GM21825 (cell line): ENCODE data around the gene USP7.

Experiments
- ATAC-seq: cut with Tn5 transposase; IDR thresholded peaks from one replicate; pipeline ENCODE4 v1.9.1; 2021; ENCODE audit warnings: mild to moderate bottlenecking, moderate library complexity; ENCODE audit not compliant: unreplicated experiment

Gene USP7

DNA sequence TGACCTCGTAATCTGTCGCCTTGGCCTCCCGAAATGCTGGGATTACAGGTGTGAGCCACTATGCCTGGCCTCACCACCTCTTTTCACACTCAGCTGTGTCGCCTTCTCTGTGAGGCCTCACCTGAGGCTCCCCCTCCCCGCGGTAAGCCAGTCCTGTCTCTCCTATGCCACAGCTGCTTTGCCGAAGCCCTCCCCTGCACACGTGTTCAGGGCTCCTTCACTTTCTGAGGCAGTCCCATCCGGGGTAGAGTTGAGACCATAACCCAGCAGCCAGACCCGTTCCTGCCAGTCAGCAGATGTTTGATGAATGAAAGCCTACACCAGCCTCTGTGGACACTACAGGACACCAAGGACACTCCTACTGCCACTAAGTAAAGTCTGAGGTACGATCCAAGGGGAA is 10.6 kb downstream of the USP7 start:
- no peak for ATAC-seq

GRCh38 chr16:8952281-8952751 is 11.4 kb downstream of the USP7 start:
- ATAC-seq: no peak

- no peak for ATAC-seq
These were observed 12.0 kb downstream of the USP7 start for GRCh38 chr16:8951447-8952280.

DNA sequence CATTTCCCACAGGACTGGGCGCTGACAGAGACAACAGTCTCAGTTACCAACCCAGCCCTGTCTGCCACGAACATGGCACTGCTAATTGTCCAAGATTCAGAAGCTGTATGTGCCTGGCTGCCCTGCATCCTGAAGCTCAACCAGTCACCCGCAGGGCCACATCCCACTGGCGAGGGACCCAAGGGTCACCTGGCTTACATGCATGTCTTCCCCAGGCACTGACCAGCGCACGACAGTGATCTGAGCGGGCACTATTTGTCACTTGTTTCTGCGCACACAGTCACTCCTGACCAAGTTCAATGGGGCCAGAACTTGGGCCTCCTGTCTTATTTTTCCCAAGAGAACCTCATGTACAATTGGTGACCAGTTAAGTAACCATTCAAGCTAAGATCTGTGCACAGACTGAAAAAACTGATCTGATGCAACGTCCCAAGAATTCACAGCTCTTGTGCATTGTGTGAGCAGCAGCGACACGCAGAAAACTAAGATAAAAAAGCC is 13.1 kb downstream of the USP7 start:
- no peak for ATAC-seq

DNA sequence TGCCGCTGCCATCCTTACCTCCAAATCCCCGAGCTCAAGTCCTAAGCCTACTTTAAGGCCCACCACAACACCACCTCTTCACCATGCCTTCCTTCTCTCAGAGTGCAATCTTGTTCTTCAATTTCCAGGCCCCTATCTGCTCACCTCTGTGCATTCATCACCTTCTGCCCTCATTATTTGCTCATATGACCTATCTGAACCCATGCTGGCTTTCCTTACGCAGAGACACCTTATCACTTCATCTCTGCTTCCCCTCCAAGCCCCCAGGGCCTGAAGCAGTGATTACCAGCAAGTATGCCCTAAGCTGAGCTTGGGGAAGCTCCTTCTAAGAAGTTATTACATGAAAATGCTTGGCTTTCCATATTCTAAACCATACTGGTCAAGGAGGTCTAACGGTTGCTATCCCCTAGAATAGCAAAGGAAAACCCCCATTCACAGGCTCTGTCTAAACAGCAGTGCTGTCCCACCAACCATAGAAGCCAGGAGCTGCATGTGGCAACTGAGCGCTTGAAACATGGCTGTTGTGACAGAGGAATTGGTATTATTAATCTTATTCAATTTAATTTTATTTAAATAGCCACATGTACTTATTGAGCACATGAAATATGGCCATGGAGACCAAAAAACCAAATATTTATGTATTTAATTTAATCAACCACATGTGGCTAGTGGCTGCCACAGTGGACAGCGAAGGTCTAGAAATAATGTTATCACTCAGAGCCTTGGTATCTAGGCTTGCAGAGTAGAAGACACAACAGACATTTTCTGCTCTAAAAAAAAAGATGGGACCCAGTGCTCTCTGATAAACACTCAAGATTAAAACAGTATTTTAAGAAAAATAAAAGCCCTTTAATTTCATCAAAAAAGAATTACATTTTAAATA is 13.9 kb downstream of the USP7 start:
- no peak for ATAC-seq

DNA sequence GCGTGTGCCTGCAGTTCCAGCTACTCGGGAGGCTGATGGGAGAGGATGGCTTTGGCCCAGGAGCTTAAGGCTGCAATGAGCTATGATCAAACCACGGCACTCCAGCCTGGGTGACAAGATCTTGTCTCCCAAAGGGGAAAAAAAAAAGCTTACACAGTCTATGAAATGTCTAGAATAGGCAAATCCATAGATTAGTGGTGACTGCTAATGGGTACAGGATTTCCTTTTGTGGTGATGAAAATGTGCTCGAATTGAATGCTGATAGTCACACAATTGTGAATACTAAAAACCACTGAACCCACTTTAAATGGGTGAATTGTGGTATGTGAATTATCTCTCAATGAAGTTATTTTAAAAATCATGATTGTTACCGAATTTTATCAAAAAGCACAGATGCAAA is 14.9 kb downstream of the USP7 start:
- no peak for ATAC-seq

- ATAC-seq: no peak
These were observed 15.6 kb downstream of the USP7 start for GRCh38 chr16:8948069-8948593.

- ATAC-seq: no peak
These were observed 17.2 kb downstream of the USP7 start for GRCh38 chr16:8946544-8946943.

GRCh38 chr16:8945626-8946296 is 17.9 kb downstream of the USP7 start:
- no peak for ATAC-seq

DNA sequence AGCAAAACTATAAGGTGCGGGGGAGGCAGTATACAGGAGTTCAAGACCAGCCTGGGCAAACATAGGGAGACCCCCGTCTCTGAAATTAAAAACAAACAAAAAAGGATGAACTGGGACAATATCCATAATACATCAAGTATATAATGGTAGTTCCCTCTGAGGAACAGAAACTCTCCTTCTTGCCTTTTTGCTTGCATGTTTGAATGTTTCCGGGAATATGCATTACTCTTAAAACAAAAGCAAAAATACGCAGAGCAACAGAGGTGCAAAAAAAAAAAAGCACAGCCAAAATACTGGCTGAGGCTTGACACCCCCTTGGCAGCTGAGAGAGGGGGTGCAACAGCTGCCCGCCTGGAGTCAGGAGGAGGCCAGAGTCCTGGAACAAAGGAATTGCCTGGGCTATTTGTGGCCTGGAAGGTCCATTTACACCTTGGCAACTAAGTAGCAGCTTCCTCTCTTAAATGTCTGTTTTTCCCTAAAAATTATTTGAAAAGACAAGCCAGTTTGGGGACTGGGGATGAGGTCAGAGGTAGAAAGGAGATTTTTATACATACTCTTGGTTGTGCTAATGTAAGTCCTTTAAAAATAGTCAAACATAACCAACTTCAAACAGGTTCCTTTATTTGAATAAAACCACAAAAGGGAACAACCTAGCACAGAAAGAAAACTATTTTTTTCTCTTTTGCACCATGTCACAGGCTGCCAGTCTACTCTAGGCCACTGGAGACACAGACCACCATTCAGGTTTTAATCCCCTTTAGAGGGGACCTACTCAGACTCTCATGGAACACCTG is 19.5 kb downstream of the USP7 start:
- ATAC-seq: peak; percentile 65

DNA sequence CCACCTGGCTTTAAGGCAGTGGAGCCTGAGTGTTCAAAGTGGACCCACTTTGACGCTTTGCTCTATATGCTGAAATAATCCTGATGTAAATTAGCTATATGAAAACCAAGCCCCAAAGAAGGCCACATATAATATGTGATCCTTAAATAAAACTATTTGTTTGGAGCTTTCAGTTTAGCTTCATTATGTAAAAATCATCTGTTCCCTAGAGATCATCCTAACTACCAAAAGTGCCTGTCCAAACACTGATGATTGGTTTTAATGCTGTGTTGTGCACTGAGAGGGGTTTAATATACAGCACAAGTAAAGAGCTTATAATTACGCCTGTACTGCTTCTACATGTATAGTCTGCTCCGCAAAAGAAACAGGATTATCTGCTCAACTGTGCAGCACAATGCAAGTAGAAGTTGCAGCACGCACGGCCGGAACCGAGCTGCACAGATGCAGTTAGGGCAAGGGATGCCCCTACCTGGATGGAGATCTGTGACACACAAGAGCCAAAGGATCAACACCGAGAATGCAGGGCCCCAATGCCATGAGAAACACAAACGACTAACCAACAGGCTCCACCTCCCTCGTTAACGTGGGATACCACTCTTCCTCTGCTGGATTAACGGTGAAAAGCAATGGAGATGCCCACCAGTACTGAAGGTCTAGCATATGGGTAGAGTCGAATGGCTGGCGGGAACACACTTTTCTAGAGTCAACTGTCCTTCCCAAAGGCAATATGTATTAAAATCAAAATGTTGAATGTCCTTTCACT is 20.5 kb downstream of the USP7 start:
- ATAC-seq: no peak

- ATAC-seq: no peak
These were observed 21.9 kb downstream of the USP7 start for GRCh38 chr16:8941718-8942344.

DNA sequence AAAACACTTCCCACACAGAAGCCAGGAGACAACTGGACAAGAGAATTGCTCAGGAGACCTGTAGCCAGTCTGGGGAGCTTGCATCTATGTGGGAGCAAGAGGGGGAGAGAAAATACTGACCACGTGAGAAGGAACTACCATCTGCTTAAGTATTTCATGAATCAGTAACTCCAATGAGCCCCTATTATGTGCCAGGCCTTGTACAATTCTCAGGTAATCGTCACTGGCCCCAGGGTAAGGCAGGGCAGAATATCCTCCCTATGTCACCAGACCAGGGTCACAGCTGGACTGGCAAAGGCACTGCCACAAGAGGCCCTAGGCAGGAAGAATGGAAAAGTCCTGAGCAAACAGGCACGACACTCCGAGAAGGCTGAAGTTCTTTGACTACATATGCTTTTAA is 25.9 kb downstream of the USP7 start:
- ATAC-seq: no peak

GRCh38 chr16:8936421-8936820 is 27.3 kb downstream of the USP7 start:
- peak; percentile 89 for ATAC-seq

DNA sequence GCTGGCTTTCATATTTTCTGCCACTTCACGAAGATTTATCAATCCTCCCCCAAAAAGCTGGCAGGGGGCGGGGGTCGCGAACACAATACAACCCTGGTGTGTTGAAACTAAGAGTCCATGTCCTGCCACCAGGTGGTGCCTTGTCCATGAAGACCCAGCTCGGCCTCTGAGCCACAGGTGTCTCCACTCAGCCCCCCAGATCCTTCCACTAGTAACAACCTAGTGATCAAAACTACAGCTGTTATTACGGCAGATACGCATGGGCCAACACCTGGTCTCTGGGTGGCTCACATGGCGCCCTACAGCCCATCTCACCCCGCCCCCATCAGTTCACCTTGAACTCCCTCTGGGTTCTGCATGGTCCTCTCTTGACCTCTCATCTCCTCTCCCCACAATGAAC is 27.7 kb downstream of the USP7 start:
- peak; percentile 10 for ATAC-seq

GRCh38 chr16:8934601-8935000 is 29.1 kb downstream of the USP7 start:
- no peak for ATAC-seq

- ATAC-seq: no peak
These were observed 31.8 kb downstream of the USP7 start for GRCh38 chr16:8931859-8932258.

- no peak for ATAC-seq
These were observed 34.5 kb downstream of the USP7 start for GRCh38 chr16:8929086-8929748.
